ENCODE results near the gene FAM83C. TPM values are rescaled to one million over a fixed set of nuclear protein-coding genes. Genes with fewer than 3 reads are reported as not detected.

The FAM83C gene
- total RNA-seq, 1 experiment from 2014 or later = not detected

DNA sequence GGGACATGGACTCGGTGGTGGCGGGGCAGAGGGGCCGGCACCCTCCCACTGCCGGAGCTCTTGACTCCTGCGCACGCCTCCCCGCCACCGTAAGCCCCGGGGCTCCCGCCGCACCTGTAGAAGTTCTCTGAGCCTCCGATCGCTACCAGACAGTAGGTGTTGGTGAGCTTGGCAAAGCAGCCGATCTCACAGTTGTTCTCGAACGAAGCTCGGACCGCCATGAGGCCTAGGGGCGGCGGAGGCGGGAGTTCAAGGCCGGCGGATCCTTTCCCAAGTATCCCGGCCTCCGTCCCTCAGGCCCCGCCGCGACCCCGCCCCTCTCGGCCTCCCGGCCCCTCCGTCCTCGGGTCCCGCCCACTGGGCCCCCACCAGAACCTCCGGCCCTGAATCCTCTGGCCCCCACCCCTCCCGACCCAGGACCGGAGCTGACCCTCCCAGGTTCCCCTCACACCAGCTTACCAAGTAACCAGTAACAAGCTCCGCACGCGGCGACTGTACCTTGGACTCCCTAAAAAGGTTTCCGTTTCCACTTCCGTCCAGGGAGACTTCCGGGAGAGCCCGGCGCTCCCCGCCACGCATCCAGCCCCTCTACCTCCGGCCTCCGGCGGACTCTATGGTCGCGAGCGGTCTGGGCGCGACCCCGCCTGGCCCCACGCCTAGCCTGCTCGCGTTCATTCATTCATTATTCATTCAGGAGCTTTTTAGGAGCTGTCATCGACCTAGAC is 7.8 kb downstream of the FAM83C start, which contains the start of gene EIF6:
Gene EIF6, minus strand, starts transcription at position 506 of the 725 bp plus-strand sequence. Its CDS starts 285 bp downstream, at position 221.
- peak; percentile 94 for DNase-seq (ENCODE audit: low read depth)

DNA sequence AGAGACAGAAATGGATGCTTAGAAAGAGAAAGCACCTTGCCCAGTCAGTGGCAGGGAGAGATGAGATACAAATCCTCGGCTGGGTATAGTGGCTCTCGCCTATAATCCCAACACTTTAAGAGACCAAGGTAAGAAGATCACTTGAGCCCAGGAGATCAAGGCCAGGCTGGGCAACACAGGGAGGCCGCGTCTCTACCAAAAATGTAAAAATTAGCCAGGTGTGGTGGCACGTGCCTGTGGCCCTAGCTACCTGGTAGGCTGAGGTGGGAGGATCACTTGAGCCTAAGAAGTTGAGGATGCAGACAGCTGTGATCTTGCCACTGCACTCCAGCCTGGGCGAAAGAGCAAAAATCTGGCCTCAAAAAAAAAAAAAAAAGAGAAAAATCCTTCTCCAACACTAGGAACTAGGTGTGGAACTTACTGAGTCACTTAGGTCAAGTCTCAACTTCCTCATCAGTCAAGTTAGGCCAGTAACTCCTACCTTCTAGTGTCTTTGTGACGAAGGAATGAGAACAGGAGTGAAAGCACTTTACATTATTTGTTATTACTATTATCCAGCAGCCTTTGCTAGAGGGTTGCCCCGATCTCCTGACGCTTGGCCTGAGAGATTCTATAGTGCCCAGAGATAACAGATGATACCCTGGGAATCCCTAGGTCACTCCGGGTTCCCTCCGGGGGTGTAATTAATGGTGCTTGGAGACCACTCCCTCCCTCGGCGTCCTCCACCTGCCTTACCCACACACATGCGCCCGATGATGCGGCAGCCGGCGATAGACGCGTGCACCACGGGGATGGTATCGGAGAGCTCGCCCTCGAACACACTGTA is 8.6 kb downstream of the FAM83C start:
- no peak for DNase-seq (ENCODE audit: low read depth)

- DNase-seq (ENCODE audit: low read depth) = no peak
Measured at GRCh38 chr20:35281506-35282101, 10.6 kb downstream of the FAM83C start.

GRCh38 chr20:35280523-35280922 is 11.7 kb downstream of the FAM83C start:
- no peak for DNase-seq (ENCODE audit: low read depth)

GRCh38 chr20:35279533-35280174 is 12.6 kb downstream of the FAM83C start:
- no peak for DNase-seq (ENCODE audit: low read depth)

- DNase-seq (ENCODE audit: low read depth) = no peak
Measured at GRCh38 chr20:35279040-35279439, 13.2 kb downstream of the FAM83C start.

- DNase-seq (ENCODE audit: low read depth) = peak; percentile 92
Measured at GRCh38 chr20:35277531-35278395, 14.5 kb downstream of the FAM83C start, which contains the start of gene MMP24OS. TSS of gene MMP24OS (minus strand) at chr20:35278122. CDS start at chr20:35277929, 193 bp downstream.

GRCh38 chr20:35277127-35277526 is 15.1 kb downstream of the FAM83C start:
- no peak for DNase-seq (ENCODE audit: low read depth)

- DNase-seq (ENCODE audit: low read depth) = no peak
Measured at GRCh38 chr20:35276408-35276807, 15.8 kb downstream of the FAM83C start.

GRCh38 chr20:35275741-35276251 is 16.4 kb downstream of the FAM83C start:
- DNase-seq (ENCODE audit: low read depth) = no peak

- no peak for DNase-seq (ENCODE audit: low read depth)
Measured at GRCh38 chr20:35274172-35275092, 17.8 kb downstream of the FAM83C start.

GRCh38 chr20:35273449-35274171 is 18.6 kb downstream of the FAM83C start:
- no peak for DNase-seq (ENCODE audit: low read depth)

GRCh38 chr20:35271904-35272303 is 20.3 kb downstream of the FAM83C start:
- no peak for DNase-seq (ENCODE audit: low read depth)

DNA sequence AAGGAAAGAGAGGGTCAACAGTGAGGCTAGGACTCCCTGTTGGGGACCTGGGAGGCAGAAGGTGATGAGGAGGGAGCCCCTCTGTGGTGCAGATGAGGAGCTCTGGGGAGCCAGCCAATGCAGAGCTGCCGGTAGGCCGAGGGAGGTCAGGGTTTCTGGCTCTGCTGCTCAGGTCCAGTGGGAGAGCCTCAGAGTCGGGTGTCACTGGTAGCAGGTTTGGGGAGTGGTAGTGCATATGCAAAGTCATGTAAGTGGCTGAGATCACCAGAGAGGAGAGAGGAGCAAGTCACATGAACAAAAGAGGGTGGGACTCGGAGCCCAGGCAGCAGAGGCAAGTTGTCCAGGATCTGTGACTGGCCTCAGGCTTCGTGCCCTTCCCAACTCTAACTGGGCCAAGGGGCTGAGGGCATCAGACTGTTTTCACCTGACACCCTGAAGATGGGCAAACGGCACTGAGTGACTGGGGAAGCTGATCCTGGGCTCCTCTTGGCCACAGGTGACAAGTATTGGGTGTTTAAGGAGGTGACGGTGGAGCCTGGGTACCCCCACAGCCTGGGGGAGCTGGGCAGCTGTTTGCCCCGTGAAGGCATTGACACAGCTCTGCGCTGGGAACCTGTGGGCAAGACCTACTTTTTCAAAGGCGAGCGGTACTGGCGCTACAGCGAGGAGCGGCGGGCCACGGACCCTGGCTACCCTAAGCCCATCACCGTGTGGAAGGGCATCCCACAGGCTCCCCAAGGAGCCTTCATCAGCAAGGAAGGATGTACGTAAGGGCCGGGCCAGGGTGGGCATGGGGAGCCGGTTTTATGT is 20.9 kb downstream of the FAM83C start:
- no peak for DNase-seq (ENCODE audit: low read depth)

- no peak for DNase-seq (ENCODE audit: low read depth)
Measured at GRCh38 chr20:35270021-35270902, 22.0 kb downstream of the FAM83C start.

GRCh38 chr20:35269055-35269781 is 23.0 kb downstream of the FAM83C start:
- DNase-seq (ENCODE audit: low read depth) = peak; percentile 64

All from RPMI7951 (cell line).